Measurements from ENCODE around the gene THAP6. TPM values are rescaled to one million over a fixed set of nuclear protein-coding genes. Genes with fewer than 3 reads are reported as not detected.

THAP6 gene
- total RNA-seq, 1 experiment from 2014 or later = 16.7 TPM

DNA sequence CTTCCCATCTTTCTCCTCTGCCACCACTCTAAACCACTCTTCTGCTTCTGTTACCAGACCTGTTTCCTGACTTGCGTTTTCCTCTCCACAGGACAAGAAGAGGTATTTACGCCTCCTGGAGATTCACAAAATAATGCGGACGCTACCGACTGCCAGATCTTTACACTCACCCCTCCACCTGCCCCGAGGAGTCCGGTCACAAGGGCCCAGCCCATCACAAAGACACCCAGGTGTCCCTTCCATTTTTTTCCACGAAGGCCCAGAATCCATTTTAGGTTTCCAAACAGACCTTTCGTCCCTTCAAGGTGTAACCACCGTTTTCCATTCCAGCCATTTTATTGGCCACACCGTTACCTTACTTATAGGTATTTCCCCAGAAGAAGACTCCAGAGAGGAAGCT, 49.8 kb downstream of the THAP6 start:
- H3K36me3 ChIP-seq (ENCODE audit: low read depth) = no peaks in the 10 kb centered on the region
- H3K9me3 ChIP-seq (ENCODE audit: insufficient read depth, low read depth) = no peaks in the 10 kb centered on the region
- POLR2A ChIA-PET (ENCODE audit: unreplicated experiment) = no interaction called here
- no peak overlapping the region for H3K27ac ChIP-seq
- CTCF ChIA-PET = no interaction called here
- no peak for DNase-seq
- H3K9me2 ChIP-seq (ENCODE audit: insufficient read depth) = no peaks in the 10 kb centered on the region
- H4K20me1 ChIP-seq (ENCODE audit: insufficient read depth) = no peaks in the 10 kb centered on the region
- no peaks in the 10 kb centered on the region for H3K27me3 ChIP-seq (ENCODE audit: insufficient read depth, low read depth)
- H3K4me2 ChIP-seq = no peak overlapping the region
- H2AFZ ChIP-seq = no peak overlapping the region
- H3F3A ChIP-seq (ENCODE audit: insufficient read depth, low read depth) = no peaks in the 10 kb centered on the region; the same call in 1 of the 2 replicates
- TF ChIP-seq, protein P1, sequence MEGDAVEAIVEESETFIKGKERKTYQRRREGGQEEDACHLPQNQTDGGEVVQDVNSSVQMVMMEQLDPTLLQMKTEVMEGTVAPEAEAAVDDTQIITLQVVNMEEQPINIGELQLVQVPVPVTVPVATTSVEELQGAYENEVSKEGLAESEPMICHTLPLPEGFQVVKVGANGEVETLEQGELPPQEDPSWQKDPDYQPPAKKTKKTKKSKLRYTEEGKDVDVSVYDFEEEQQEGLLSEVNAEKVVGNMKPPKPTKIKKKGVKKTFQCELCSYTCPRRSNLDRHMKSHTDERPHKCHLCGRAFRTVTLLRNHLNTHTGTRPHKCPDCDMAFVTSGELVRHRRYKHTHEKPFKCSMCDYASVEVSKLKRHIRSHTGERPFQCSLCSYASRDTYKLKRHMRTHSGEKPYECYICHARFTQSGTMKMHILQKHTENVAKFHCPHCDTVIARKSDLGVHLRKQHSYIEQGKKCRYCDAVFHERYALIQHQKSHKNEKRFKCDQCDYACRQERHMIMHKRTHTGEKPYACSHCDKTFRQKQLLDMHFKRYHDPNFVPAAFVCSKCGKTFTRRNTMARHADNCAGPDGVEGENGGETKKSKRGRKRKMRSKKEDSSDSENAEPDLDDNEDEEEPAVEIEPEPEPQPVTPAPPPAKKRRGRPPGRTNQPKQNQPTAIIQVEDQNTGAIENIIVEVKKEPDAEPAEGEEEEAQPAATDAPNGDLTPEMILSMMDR (conservative IDR thresholded peaks at IDR 0.05) = no peak
- no peak for TF ChIP-seq EZH2 (IDR thresholded peaks at IDR 0.05; ENCODE audit: low read depth)
- intact Hi-C loops (cut with micrococcal nuclease; ENCODE audit: unreplicated experiment) = no loop called here
- H3K4me1 ChIP-seq (replicated peaks; ENCODE audit: insufficient read depth) = peaks cover 6% of the 10 kb centered on the region
- no peaks in the 10 kb centered on the region for H3K79me2 ChIP-seq (ENCODE audit: low read depth)
- no peak overlapping the region for H3K4me3 ChIP-seq
- no TSS peak for BruUV-seq (replicated peaks)

DNA sequence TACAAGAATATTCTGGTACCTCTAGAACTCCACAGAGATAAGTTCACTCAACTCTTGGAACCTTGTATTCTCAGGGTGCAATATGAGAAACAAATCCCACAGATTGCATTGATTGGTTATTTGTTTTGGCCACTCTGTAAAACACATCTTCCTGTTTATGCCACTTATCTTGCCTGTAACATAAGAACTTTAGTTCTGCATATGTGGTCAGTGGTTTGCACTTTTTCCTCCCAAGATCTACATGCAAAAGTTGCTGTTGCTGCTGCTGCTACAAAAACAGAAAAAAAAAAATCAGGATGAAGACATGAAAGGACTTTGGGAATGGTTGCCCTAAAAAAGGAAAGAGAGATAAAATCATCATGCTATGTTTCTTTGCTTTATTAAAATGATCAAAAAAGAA, 51.2 kb downstream of the THAP6 start:
- POLR2A ChIA-PET (ENCODE audit: unreplicated experiment) = no interaction called here
- no TSS peak for BruUV-seq (replicated peaks)
- intact Hi-C loops (cut with micrococcal nuclease; ENCODE audit: unreplicated experiment) = no loop called here

GRCh38 chr4:75566911-75567310, 52.6 kb downstream of the THAP6 start:
- Histone ChIP-seq H4K20me1 (ENCODE audit: insufficient read depth) (no peaks in the 10 kb centered on the region), H3K27me3 (ENCODE audit: insufficient read depth, low read depth) (no peaks in the 10 kb centered on the region), H3K9me2 (ENCODE audit: insufficient read depth) (no peaks in the 10 kb centered on the region), H3K36me3 (ENCODE audit: low read depth) (no peaks in the 10 kb centered on the region), H3K79me2 (ENCODE audit: low read depth) (no peaks in the 10 kb centered on the region), H3K4me1 (replicated peaks; ENCODE audit: insufficient read depth) (no peaks in the 10 kb centered on the region; the same call in 1 of the 2 replicates), H3K9me3 (ENCODE audit: insufficient read depth, low read depth) (no peaks in the 10 kb centered on the region), H2AFZ (no peak overlapping the region), H3F3A (ENCODE audit: insufficient read depth, low read depth) (no peaks in the 10 kb centered on the region), H3K4me3 (no peak overlapping the region), H3K27ac (no peak overlapping the region), H3K4me2 (no peak overlapping the region)
- ChIA-PET CTCF (no interaction called here), POLR2A (ENCODE audit: unreplicated experiment) (no interaction called here)
- no peak for DNase-seq
- intact Hi-C loops (cut with micrococcal nuclease; ENCODE audit: unreplicated experiment) = no loop called here
- no peak for TF ChIP-seq EZH2 (IDR thresholded peaks at IDR 0.05; ENCODE audit: low read depth)
- TF ChIP-seq, protein P1 (conservative IDR thresholded peaks at IDR 0.05) = no peak
- no TSS peak for BruUV-seq (replicated peaks)

More for the DNA sequence above, 51.2 kb downstream of the THAP6 start:
- DNase-seq = no peak
- no peak overlapping the region for H2AFZ ChIP-seq
- TF ChIP-seq EZH2 (IDR thresholded peaks at IDR 0.05; ENCODE audit: low read depth) = no peak
- TF ChIP-seq, protein P1 (conservative IDR thresholded peaks at IDR 0.05) = no peak
- H3K9me2 ChIP-seq (ENCODE audit: insufficient read depth) = no peaks in the 10 kb centered on the region
- H3K79me2 ChIP-seq (ENCODE audit: low read depth) = no peaks in the 10 kb centered on the region
- no peak overlapping the region for H3K4me3 ChIP-seq
- no peaks in the 10 kb centered on the region for H3K27me3 ChIP-seq (ENCODE audit: insufficient read depth, low read depth)
- H3K27ac ChIP-seq = no peak overlapping the region
- peaks cover 6% of the 10 kb centered on the region for H3K4me1 ChIP-seq (replicated peaks; ENCODE audit: insufficient read depth)
- no peaks in the 10 kb centered on the region for H4K20me1 ChIP-seq (ENCODE audit: insufficient read depth)
- no peaks in the 10 kb centered on the region for H3K36me3 ChIP-seq (ENCODE audit: low read depth)
- CTCF ChIA-PET = no interaction called here
- no peaks in the 10 kb centered on the region; the same call in 1 of the 2 replicates for H3F3A ChIP-seq (ENCODE audit: insufficient read depth, low read depth)
- H3K4me2 ChIP-seq = no peak overlapping the region
- no peaks in the 10 kb centered on the region for H3K9me3 ChIP-seq (ENCODE audit: insufficient read depth, low read depth)

Measured in PC-9 (cell line).